Measurements from ENCODE around the gene FBXO42. TPM values are rescaled to one million over a fixed set of nuclear protein-coding genes. Genes with fewer than 3 reads are reported as not detected.

The FBXO42 gene
- total RNA-seq, 1 donor from 2014 or later, result 36.6 TPM

GRCh38 chr1:16212251-16212961 is 139.9 kb downstream of the FBXO42 start, which contains the start of gene ARHGEF19:
TSS of gene ARHGEF19 (minus strand) at chr1:16212652. CDS start at chr1:16209054, 3,598 bp downstream.
- Histone ChIP-seq H3K27ac (no peak within 1 kb of the TSS), H3K9me3 (no peaks in the 10 kb centered on the region), H3K36me3 (no peaks in the 10 kb centered on the region), H3K4me1 (peaks cover 1 to 8% of the 10 kb centered on the region in 2 donors), H3K4me3 (no peak within 1 kb of the TSS), H3K27me3 (no peaks in the 10 kb centered on the region)
- TF ChIP-seq CTCF (IDR thresholded peaks at IDR 0.05), result no peak
- no peak for DNase-seq (ENCODE audit: low spot score in 2 of 2)
- intact Hi-C loops (cut with DNase I), result no loop called here

- intact Hi-C loops (cut with DNase I), result no loop called here
- Histone ChIP-seq H3K4me3 (no peak overlapping the region), H3K4me1 (peaks cover 6 to 11% of the 10 kb centered on the region in 2 donors), H3K9me3 (no peaks in the 10 kb centered on the region), H3K27me3 (no peaks in the 10 kb centered on the region), H3K36me3 (no peaks in the 10 kb centered on the region), H3K27ac (no peak overlapping the region)
- DNase-seq (ENCODE audit: low spot score in 2 of 2), result no peak
- no peak for TF ChIP-seq CTCF (IDR thresholded peaks at IDR 0.05)
Measured at GRCh38 chr1:16211824-16212223, 140.5 kb downstream of the FBXO42 start.

GRCh38 chr1:16210581-16210980 is 141.7 kb downstream of the FBXO42 start:
- no peak for DNase-seq (ENCODE audit: low spot score in 2 of 2)
- Histone ChIP-seq H3K9me3 (no peaks in the 10 kb centered on the region), H3K4me3 (no peak overlapping the region), H3K27ac (no peak overlapping the region), H3K27me3 (no peaks in the 10 kb centered on the region), H3K4me1 (peaks cover 12 to 16% of the 10 kb centered on the region in 2 donors), H3K36me3 (no peaks in the 10 kb centered on the region)
- intact Hi-C loops (cut with DNase I), result no loop called here
- TF ChIP-seq CTCF (IDR thresholded peaks at IDR 0.05), result no peak

DNA sequence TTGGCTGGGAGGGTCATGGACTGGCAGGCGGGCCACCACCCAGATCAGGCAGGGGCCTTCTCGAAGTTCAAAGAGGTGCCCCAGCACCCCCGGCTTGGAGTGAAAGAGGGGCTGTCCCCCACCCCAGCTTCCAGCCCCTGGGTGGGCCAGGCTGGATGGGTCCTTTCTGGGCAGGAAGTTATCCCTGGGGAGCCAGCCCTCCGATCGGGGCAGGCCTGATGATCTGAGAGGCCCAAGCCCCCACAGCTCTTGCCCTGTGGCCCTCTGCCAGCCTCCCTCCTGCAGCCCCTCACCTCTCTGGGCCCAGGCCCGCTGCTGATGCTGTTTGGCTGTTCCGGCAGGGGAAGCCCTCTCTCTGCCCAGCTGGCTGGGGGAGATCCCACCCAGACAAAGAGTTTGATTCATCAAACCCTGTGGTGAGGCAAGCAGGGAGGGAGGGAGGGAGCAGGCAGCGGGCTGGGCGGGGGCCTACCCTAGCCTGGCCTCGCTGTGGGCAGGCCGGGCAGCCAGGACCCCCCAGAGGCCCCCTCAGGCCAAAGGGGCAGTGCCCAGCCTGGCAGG is 142.4 kb downstream of the FBXO42 start:
- H3K4me3 ChIP-seq, result no peak overlapping the region
- intact Hi-C loops (cut with DNase I), result no loop called here
- H3K27ac ChIP-seq, result no peak overlapping the region
- no peaks in the 10 kb centered on the region for H3K27me3 ChIP-seq
- no peak for DNase-seq (ENCODE audit: low spot score in 2 of 2)
- no peaks in the 10 kb centered on the region for H3K36me3 ChIP-seq
- peaks cover 12 to 16% of the 10 kb centered on the region in 2 donors for H3K4me1 ChIP-seq
- H3K9me3 ChIP-seq, result no peaks in the 10 kb centered on the region
- no peak for TF ChIP-seq CTCF (IDR thresholded peaks at IDR 0.05)

GRCh38 chr1:16209132-16209846 is 143.0 kb downstream of the FBXO42 start:
- H3K27me3 ChIP-seq, result no peaks in the 10 kb centered on the region
- no peaks in the 10 kb centered on the region for H3K9me3 ChIP-seq
- DNase-seq (ENCODE audit: low spot score in 2 of 2), result no peak
- no peak overlapping the region for H3K4me3 ChIP-seq
- intact Hi-C loops (cut with DNase I), result no loop called here
- no peak overlapping the region for H3K27ac ChIP-seq
- no peak for TF ChIP-seq CTCF (IDR thresholded peaks at IDR 0.05)
- peaks cover 12 to 16% of the 10 kb centered on the region in 2 donors for H3K4me1 ChIP-seq
- H3K36me3 ChIP-seq, result no peaks in the 10 kb centered on the region

All from ascending aorta (tissue), 2 donors.